Measurements from ENCODE around the gene GPR108.

DNA sequence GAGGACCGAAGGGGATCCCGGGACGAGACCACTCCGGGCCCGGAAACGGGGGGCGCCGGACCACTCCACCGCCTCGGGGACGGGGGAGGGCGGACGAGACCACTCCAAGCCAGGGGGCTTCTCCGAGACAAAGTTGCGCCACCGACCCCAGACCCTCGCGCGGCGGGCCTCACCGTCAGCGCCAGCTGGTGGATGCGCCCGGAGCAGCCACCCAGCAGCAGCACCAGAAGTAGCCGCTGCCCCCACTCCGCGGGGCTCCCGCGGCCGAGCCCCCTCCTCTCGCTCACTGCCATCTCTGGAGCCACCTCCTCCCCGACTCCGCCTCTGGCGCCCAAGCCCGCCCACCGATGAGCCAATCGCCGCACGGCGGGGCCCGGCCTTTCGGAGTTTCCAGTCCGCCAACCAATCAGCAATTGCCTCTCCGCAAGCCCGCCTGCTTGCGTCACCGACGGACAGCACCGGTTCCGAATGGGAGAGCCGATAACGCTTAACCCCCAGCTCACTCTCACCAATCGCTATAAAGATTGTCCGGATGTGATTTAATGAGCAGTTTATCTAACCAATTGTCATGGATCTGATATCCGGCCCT is at the start of gene GPR108:
- TF ChIP-seq, protein P1, sequence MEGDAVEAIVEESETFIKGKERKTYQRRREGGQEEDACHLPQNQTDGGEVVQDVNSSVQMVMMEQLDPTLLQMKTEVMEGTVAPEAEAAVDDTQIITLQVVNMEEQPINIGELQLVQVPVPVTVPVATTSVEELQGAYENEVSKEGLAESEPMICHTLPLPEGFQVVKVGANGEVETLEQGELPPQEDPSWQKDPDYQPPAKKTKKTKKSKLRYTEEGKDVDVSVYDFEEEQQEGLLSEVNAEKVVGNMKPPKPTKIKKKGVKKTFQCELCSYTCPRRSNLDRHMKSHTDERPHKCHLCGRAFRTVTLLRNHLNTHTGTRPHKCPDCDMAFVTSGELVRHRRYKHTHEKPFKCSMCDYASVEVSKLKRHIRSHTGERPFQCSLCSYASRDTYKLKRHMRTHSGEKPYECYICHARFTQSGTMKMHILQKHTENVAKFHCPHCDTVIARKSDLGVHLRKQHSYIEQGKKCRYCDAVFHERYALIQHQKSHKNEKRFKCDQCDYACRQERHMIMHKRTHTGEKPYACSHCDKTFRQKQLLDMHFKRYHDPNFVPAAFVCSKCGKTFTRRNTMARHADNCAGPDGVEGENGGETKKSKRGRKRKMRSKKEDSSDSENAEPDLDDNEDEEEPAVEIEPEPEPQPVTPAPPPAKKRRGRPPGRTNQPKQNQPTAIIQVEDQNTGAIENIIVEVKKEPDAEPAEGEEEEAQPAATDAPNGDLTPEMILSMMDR (IDR thresholded peaks at IDR 0.05) = no peak
- no peak for TF ChIP-seq POLR2A (IDR thresholded peaks at IDR 0.05)
